ENCODE measurements around the gene TMEM109.

The TMEM109 gene

DNA sequence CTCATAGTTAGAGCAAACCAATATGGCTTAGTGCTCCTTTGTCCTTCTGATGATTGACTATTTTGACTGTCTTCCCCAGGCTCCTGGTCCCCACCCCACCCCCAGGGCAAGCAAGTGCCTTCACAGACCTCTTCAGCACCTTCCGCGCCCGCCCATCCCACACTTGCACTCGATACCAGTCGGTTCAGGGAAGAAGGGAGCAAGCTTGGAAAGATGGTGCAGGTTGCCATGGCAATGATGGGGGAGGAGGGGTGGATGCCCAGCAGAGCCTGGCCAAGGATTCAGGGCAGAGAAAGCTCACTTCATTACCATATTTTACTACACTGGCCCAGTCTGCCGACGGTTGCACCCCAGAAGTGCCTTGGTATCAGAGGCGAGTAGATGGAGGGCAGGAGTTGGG lies 12.5 kb downstream of the TMEM109 start:
- DNase-seq = no peak

DNA sequence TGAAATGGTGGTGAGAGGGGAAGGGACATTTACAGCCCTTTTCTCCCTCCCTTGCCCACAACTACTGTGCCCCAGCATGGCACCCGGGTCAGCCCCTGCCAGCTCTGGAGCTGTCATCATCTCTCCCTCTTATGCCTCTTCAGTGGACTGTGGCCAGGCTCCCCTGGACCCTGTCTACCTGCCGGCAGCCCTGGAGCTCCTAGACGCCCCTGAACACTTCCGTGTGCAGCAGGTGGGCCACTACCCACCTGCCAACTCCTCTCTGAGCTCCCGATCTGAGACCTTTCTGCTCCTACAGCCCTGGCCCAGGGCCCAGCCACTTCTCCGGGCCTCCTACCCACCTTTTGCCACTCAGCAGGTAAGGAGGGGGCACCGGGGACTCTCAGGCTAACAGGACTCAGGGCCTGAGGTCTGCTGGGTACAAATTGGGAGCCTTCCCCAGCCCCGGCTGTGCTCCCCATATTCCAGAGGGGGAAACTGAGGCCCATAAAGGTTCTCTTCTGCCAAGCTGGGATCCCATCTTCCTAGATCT lies 13.2 kb downstream of the TMEM109 start:
- no peak for DNase-seq

DNA sequence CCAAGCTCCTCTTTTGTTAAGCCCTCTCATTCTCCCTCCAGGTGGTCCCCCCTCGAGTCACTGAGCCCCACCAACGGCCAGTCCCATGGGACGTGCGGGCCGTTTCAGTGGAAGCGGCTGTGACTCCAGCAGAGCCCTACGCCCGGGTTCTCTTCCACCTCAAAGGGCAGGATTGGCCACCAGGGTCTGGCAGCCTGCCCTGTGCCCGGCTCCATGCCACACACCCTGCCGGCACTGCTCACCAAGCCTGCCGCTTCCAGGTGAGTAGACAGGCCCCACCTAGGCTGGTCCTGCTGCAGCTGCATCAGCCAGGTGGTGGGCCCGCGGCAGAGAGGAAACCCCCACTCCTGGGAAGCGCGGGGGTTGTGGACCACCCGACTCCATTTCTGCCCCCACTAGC lies 13.6 kb downstream of the TMEM109 start:
- DNase-seq = no peak

DNA sequence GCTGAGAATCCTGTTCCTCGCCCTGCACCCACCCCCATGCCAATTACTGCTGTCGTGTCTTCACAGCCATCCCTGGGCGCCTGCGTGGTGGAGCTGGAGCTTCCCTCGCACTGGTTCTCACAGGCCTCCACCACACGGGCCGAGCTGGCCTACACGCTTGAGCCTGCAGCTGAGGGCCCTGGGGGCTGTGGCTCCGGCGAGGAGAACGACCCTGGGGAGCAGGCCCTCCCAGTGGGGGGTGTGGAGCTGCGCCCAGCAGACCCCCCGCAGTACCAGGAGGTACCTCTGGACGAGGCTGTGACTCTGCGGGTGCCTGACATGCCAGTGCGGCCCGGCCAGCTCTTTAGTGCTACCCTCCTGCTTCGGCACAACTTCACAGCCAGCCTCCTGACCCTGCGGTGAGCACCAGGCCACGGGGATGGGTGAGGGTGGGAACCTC lies 14.6 kb downstream of the TMEM109 start:
- DNase-seq = no peak

DNA sequence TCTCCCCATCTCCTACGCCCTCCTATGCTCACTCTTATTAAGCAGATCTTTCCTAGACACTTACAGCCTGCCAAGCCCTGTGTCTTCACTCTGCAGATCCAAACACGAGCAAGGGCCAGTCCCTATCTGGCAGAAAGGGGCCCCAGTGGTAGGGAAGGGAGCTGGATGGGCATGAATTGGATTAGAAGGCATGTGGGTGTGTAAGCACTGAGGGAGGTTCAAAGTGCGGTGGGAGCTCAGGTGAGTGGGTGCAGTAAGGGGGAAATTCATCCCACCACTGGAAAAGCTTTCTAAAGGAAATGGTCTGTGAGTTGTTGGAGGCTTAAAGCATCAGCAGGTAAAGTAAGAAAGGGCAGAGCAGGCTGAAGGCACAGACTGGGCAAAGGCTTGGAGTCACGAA lies 15.8 kb downstream of the TMEM109 start:
- DNase-seq = no peak

DNA sequence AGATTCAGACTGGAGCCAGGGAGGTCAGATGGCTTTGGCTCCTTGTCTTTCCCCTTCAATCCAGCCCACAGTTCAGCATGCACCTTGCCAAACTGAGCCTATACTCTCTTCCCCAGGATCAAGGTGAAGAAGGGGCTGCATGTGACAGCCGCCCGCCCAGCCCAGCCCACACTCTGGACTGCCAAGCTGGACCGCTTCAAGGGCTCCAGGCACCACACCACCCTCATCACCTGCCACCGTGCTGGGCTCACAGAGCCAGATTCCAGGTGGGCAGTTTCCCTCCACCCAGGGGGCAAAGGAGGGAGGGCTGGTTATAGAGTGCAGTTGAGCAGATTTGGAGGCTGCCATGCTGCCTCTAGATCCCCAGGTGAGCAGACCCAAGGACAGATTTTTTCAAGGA lies 16.4 kb downstream of the TMEM109 start:
- DNase-seq = no peak

DNA sequence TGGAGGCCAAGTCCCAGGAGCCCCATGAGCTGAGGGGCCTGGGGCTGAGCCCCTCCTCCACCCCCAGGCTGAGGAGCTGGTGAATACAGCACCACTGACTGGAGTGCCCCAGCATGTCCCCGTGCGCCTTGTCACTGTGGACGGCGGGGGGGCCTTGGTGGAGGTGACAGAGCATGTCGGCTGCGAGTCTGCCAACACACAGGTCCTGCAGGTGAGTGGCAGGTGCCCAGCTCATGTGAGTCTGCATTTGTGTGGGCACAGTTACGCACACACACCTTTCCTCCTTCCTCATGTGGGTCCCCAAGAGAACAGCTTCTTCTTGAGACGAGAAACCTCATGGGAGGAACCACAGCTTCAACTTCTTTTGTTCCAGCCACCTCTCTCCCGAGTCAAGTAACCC lies 18.0 kb downstream of the TMEM109 start:
- no peak for DNase-seq

DNA sequence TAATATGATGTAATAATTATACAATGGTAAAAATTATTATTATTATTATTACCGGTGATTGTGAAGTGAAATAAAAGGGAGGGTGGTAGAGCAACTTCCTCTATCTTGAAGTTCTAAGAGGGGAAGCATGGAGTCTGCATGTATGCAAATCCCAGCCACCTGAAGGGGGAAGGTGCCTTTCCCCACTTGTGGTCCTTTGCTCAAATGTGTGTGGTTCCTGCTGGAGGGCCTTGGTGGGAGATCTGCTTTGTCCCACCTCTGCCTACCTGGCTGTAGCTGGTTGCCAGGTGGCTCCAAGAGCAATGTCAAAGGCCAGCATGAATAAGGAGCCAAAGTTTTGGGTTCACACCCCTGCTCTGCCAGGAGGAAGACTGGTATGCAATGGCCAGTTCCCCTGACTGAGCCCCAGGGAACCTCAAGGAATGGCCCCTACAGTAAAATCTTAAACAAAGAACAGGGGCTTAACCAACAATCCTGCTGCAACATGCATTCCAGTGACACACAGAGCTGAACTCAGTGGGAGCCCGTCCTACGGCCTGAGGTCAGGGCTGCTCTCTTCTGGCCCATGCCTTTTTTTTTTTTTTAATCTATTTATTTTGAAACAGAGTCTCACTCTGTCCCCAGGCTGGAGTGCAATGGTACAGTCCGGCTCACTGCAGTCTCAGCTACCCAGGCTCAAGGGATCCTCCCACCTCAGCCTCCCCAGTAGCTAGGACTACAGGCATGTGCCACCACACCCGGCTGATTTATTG lies 18.8 kb downstream of the TMEM109 start:
- no peak for DNase-seq

DNA sequence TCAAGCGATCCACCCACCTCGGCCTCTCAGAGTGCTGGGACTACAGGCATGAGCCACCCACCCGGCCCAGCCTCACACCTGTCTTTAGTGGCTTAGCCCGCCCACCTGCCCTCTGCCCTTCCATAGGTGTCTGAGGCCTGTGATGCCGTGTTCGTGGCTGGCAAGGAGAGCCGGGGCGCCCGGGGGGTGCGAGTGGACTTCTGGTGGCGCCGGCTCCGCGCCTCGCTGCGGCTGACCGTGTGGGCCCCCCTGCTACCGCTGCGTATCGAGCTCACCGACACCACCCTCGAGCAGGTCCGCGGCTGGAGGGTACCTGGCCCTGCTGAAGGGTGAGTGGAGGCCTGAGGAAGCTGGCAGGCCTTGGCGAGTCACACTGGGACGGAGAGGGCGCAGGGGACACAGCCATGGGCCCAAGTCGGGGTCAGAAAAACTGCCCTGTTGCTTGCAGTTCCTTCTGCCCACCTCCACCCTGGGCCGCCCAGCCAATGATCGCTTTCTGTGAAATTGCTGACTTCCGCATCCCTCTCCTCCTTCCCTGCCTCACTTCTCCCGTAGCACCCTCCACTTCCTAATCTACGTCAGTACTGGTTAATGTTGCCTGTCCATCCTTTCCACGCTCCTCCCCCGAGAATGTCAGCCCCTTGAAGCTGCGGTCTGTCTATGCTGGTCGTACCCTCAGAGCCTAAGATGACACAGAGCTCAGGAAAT lies 19.6 kb downstream of the TMEM109 start:
- no peak for DNase-seq

DNA sequence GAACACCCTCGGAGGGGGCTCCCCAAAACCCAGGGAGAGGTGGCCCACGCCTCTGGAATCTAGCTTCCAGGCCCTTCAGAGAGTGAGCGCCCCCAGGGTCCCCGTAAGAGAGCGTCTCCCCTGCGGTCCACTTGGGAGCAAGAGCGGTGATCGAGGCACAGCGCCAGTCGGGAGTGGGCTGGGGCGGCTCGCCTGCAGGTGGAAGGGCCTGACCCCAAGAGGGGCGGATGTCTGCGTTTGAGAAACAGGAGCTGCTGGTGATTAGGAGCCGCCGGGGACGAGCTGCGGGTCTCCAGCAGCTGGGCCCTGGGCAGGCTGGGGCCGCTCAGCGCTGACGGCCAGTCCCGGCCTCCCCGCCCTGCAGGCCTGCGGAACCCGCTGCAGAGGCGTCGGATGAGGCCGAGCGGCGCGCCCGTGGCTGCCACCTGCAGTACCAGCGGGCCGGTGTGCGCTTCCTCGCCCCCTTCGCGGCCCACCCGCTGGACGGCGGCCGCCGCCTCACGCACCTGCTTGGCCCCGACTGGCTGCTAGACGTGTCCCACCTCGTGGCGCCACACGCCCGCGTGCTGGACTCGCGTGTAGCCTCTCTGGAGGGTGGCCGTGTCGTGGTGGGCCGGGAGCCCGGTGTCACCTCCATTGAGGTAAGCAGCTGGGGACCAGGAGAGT lies 20.3 kb downstream of the TMEM109 start:
- DNase-seq = no peak

DNA sequence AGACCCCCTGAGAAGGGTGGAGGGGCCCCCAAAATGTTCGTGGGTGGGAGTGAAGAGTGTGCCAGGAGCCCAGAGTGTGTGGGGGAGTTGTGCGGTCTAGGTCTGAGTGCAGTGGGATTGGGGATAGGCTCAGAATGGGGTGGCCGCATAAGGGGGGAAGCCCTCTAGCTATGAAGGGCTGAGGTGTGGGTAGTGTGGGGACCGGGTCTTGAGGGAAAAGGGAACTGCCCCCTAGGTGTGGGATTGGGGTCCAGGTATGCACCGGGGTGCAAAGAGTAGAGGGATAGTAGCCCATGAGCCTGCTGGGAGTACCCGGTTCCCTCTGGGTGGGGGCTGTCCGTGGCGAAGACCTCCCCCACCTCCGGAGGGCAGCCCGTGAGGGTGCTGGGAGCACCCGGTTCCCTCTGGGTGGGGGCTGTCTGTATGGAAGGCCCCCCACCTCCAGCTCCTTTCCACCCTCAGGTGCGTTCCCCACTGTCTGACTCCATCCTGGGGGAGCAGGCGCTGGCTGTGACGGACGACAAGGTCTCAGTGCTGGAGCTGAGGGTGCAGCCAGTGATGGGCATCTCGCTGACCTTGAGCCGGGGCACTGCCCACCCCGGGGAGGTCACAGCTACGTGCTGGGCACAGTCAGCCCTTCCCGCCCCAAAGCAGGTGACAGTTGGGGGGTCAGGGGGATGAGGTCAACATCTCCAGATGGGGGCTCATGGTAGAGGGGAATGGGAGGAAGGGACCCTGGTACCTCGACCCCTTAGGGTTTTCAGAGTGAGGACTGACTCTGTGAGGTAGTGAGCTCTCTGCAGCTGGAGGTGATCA lies 21.0 kb downstream of the TMEM109 start:
- DNase-seq = no peak

DNA sequence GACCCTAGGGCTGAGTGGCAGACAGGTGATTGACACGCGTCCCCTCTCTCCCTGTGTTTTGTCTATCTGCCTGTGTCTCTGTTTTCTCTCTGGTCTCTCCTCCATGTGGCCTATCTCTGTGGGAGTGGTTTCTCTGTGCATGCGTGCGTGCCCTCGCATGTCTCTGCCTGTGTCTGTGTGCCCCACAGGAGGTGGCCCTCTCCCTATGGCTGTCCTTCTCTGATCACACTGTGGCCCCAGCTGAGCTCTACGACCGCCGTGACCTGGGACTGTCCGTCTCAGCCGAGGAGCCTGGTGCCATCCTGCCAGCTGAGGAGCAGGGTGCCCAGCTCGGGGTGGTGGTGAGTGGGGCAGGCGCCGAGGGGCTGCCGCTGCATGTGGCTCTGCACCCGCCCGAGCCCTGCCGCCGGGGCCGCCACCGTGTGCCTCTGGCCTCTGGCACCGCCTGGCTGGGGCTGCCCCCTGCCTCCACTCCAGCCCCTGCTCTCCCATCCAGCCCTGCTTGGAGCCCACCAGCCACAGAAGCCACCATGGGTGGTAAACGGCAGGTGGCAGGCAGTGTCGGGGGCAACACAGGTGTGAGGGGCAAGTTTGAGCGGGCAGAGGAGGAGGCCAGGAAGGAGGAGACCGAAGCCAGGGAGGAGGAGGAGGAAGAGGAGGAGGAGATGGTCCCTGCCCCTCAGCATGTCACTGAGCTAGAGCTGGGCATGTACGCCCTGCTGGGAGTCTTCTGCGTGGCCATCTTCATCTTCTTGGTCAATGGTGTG lies 21.9 kb downstream of the TMEM109 start:
- no peak for DNase-seq

DNA sequence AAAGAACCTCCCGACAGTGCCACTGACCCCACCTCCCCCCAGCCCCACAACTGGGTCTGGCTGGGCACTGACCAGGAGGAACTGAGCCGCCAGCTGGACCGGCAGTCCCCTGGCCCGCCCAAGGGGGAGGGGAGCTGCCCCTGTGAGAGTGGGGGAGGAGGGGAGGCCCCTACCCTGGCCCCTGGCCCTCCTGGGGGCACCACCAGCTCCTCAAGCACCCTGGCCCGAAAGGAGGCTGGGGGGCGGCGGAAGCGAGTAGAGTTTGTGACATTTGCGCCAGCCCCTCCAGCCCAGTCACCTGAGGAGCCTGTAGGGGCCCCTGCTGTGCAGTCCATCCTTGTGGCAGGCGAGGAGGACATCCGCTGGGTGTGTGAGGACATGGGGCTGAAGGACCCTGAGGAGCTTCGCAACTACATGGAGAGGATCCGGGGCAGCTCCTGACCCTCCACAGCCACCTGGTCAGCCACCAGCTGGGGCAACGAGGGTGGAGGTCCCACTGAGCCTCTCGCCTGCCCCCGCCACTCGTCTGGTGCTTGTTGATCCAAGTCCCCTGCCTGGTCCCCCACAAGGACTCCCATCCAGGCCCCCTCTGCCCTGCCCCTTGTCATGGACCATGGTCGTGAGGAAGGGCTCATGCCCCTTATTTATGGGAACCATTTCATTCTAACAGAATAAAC lies 22.6 kb downstream of the TMEM109 start:
- DNase-seq = no peak

DNA sequence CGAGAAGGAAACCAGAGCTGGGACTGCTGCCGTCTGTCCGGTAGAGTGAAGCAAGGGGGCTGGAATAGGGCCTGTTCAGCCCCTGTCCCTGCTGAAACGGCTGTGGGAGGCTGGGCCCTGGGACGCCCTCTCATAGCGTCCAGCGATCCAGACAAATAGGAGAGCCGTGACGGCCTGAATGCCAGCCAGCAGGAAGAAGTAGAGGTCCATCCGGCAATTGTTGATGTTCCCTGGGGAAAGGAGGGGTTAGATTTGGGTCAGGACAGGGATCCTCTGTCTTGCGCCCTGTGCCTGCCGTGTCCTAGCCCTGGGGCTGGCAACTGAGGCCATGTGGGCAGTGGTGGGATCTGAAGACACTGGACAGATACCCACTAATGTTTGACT lies 23.2 kb downstream of the TMEM109 start:
- DNase-seq = no peak

DNA sequence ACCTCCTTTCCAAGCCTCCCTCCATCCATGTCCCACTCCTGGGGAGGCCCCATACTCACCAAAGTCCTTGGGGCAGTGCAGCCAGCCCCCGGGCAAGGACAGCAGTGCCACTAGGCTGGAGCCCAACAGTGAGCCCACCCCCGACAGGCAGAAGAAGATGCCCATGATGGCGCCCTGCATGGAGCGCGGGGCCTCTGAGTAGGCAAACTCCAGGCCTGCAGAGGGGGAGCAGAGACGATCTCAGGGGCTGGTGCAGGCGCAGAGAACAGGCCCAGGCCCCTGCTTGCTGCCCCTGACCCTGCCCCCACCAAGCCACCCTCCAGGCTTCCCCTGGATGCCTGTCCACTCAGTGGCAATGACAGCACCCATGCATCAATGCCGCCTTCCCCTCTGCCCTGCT lies 23.9 kb downstream of the TMEM109 start:
- DNase-seq = no peak

DNA sequence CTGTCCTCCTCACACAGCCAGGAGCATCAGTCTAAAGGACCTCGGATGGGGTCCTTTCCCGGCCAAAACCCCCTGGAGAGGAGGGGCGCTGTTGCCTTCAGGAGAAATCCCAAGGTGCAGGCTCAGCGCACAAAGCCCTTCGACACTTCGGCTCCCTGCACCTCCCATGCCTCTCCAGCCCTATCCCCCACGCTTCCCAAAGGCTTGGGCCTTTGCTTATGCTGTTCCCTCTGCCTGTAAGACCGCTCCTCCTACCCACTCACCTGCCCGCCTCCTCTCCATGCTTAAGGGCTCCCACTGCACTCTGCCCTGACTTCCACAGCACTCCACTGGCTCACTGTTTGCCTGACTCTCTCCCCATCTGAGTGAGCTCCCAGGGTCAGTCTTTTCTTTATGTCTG lies 24.5 kb downstream of the TMEM109 start:
- no peak for DNase-seq

DNA sequence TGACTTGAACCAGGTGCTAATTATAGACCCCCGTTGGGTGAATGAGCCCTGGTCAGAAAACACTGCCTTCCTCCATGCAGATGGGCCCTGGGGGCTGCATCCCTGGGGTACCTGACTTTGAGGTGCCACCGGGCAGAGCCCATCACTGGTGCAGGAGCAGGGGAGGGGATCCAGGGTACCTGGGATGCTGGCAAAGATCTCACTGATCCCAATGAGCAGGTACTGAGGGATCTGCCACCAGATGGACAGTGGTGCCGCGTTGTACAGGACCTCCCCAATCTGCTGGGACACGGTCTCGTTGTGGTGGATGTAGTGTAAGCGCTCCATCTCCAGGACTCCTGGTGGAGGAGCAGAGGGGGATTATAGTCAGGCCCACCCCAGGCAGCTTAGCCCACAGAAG lies 25.3 kb downstream of the TMEM109 start:
- no peak for DNase-seq

DNA sequence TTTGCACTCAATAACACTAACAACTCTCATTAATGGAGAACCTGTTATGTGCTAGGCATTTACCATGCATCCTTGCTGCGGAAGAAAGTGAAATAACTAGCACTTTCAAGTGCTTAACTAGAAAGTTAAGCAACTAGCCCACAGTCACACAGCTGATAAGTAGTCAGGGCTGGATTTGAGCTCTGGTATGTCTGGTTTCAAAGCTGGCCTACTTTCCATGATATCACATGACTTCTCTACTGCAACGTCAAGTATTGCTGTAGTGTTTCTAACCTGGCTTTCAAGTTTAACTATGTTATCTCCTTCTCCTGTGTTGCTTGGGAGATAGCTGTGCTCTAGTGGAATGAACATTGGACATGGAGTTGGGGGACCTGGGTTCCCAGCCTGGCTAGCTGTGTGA lies 25.9 kb downstream of the TMEM109 start:
- DNase-seq = no peak

DNA sequence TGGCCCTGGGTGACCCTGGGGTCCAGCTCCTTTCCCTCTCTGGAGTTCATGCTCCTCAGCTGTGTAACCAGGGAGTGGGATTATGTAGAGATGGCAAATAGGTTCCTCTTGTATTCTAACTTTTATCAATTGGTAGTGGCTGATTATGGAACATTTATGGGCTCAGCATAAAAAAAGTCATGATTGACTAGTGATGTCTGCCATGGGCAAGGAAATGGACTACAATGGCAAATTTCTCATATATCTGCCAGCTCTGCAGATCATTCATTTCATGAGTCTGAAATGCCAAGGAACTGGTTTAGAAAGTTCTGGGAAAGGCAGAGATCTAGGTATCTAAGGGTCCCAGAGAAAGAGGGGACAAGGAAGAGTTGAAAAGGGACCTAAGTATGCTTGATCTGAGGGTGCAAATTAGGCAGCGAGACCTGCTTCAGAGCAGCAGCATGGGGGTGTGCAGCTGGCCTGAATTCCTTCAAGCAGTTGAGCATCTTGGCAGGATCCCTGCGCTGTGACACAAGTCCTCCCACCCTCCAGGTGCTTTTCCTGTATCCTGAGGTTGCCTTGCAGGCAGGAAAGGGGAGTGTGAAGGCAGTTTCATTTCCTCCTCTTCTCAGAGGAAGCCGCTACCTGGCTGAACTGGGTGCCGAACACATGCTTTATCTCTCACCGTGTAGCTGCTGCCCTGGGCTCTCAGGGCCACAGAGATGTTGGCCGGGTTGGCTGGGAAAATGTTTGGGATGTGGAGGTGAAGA lies 27.6 kb downstream of the TMEM109 start:
- no peak for DNase-seq

DNA sequence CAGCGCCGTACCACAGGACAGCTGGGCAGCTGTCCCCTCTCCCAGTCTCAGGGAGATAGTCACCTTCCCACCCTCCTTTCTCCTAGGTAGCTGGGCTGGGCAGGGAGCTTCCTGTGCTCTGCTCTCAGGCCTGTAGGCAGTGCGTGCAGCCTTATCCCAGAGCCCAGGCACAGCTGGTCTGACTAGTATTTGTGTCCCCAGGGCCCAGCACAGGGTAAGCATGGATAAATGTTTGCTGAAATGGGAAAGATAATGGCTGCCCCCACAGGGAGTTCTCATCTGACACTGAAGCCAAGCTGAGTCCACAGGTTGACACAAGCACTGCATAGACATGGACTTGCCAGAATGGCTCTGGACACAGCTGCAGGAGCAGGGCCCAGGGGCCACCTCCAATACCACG lies 28.3 kb downstream of the TMEM109 start:
- no peak for DNase-seq
